Endodermal cell (in vitro differentiated cells): Measurements from ENCODE around the gene SYCP2. TPM values are rescaled to one million over a fixed set of nuclear protein-coding genes. Genes with fewer than 3 reads are reported as not detected.

ENCODE experiments used
- DNase-seq: peaks from one replicate; pipeline ENCODE4 v3.0.0-alpha.2; 2017
- H3K27ac ChIP-seq: 2 replicates; pipeline ENCODE4 v1.5.1; 2013; ENCODE audit warnings: mild to moderate bottlenecking, low read depth, low read length, moderate library complexity
- H3K27me3 ChIP-seq: 2 replicates; pipeline ENCODE4 v1.6.1; 2013; ENCODE audit warnings: mild to moderate bottlenecking, low read length, moderate library complexity; ENCODE audit not compliant: insufficient read depth, control insufficient read depth, poor library complexity, severe bottlenecking
- H3K36me3 ChIP-seq: 2 replicates; pipeline ENCODE4 v1.7.0; 2013; ENCODE audit warnings: mild to moderate bottlenecking, low read length, moderate library complexity; ENCODE audit not compliant: control insufficient read depth, insufficient read depth
- H3K4me1 ChIP-seq: one replicate; pipeline ENCODE4 v1.7.0; 2013; ENCODE audit warnings: low read length; ENCODE audit not compliant: control insufficient read depth, insufficient read depth
- H3K4me3 ChIP-seq: 2 replicates; pipeline ENCODE4 v1.5.1; 2013; ENCODE audit warnings: mild to moderate bottlenecking, low read length, moderate library complexity
- H3K9ac ChIP-seq: 2 replicates; pipeline ENCODE4 v1.6.1; 2013; ENCODE audit warnings: mild to moderate bottlenecking, low read length, moderate library complexity; ENCODE audit not compliant: poor library complexity, severe bottlenecking; ENCODE audit errors: extremely low read depth
- H3K9me3 ChIP-seq: 2 replicates; pipeline ENCODE4 v1.6.1; 2013; ENCODE audit warnings: mild to moderate bottlenecking, low read length, moderate library complexity; ENCODE audit not compliant: control insufficient read depth
- H3K27ac Mint-ChIP-seq: 2 replicates; pipeline ENCODE4 v1.8.0; 2020; ENCODE audit warnings: mixed read lengths
- H3K27me3 Mint-ChIP-seq: 2 replicates; pipeline ENCODE4 v1.8.0; 2021; ENCODE audit warnings: mild to moderate bottlenecking, mixed read lengths; ENCODE audit not compliant: insufficient read depth
- H3K36me3 Mint-ChIP-seq: 2 replicates; pipeline ENCODE4 v1.8.0; 2020; ENCODE audit warnings: low read depth, mixed read lengths
- H3K4me1 Mint-ChIP-seq: 2 replicates; pipeline ENCODE4 v1.8.0; 2020; ENCODE audit warnings: mixed read lengths
- H3K4me3 Mint-ChIP-seq: 2 replicates; pipeline ENCODE4 v1.8.0; 2020; ENCODE audit warnings: mild to moderate bottlenecking, moderate library complexity, mixed read lengths
- H3K9me3 Mint-ChIP-seq: 2 replicates; pipeline ENCODE4 v1.8.0; 2020; ENCODE audit warnings: mild to moderate bottlenecking, mixed read lengths
- CTCF ChIP-seq: fragments of 200-600 bp; sonication (generic); conservative IDR thresholded peaks from 2 replicates; pipeline ENCODE4 v1.5.0; 2021; ENCODE audit warnings: antibody characterized with exemption, mild to moderate bottlenecking
- WGBS, 2 experiments: methylation state at CpG; one replicate each; pipeline versions ENCODE4 v1.1.5 to v1.1.7; 2013; ENCODE audit warnings: missing lambda C conversion rate in 2 of 2, mixed read lengths in 1 of 2; ENCODE audit not compliant: insufficient coverage in 1 of 2, insufficient read length in 1 of 2; 5-methylcytosine and 5-hydroxymethylcytosine counted together
- total RNA-seq, 2 donors: library from RNA; stranded (reverse); fragmentation: NEBNext Ultra II Directional in 1 of 2; extraction: Animal tissue kit (Norgen Biotek cat#: 25700) in 1 of 2; gene quantifications; 2 replicates in 1 of 2; 3 replicates in 1 of 2; pipeline ENCODE4 v1.2.1, GENCODE V29; 2021

Gene SYCP2
- total RNA-seq, 2 donors from 2014 or later: 1.2 to 1.4 TPM

GRCh38 chr20:59937150-59937549, 3.7 kb upstream of the SYCP2 start:
- Mint-ChIP-seq H3K27me3 (peaks cover 45% of the 10 kb centered on the region), H3K4me1 (peaks cover 7% of the 10 kb centered on the region)
- WGBS, 2 experiments: 90 to 100% methylated on average over 1 to 3 of the region's 3 CpGs

GRCh38 chr20:59936409-59936808, 3.0 kb upstream of the SYCP2 start:
- 89 to 100% methylated on average over 1 to 4 of the region's 4 CpGs for WGBS, 2 experiments
- H3K27me3 ChIP-seq: peaks cover 11% of the 10 kb centered on the region

More at GRCh38 chr20:59937150-59937549, 3.7 kb upstream of the SYCP2 start:
- DNase-seq: no peak
- H3K4me3 Mint-ChIP-seq: no peak overlapping the region
- H3K9me3 Mint-ChIP-seq: peaks cover 11% of the 10 kb centered on the region
- no peaks in the 10 kb centered on the region for H3K9me3 ChIP-seq
- no peak for TF ChIP-seq CTCF
- peaks cover 8% of the 10 kb centered on the region for H3K36me3 Mint-ChIP-seq
- H3K4me1 ChIP-seq: no peaks in the 10 kb centered on the region
- H3K36me3 ChIP-seq: peaks cover under 1% of the 10 kb centered on the region
- H3K27ac ChIP-seq: no peak overlapping the region
- no peak overlapping the region for H3K9ac ChIP-seq
- H3K4me3 ChIP-seq: no peak overlapping the region
- no peak overlapping the region for H3K27ac Mint-ChIP-seq
- peaks cover 11% of the 10 kb centered on the region for H3K27me3 ChIP-seq

GRCh38 chr20:59935457-59936185, 2.2 kb upstream of the SYCP2 start:
- peaks cover 11% of the 10 kb centered on the region for H3K9me3 Mint-ChIP-seq
- peaks cover 7% of the 10 kb centered on the region for H3K36me3 Mint-ChIP-seq
- TF ChIP-seq CTCF: no peak
- no peak overlapping the region for H3K4me3 Mint-ChIP-seq
- WGBS, 2 experiments: 93 to 95% methylated on average over 2 to 7 of the region's 8 CpGs
- peaks cover 11% of the 10 kb centered on the region for H3K27me3 ChIP-seq
- no peaks in the 10 kb centered on the region for H3K36me3 ChIP-seq
- no peak overlapping the region for H3K9ac ChIP-seq
- H3K4me1 Mint-ChIP-seq: peaks cover 3% of the 10 kb centered on the region
- H3K4me1 ChIP-seq: no peaks in the 10 kb centered on the region
- H3K27me3 Mint-ChIP-seq: peaks cover 49% of the 10 kb centered on the region
- H3K9me3 ChIP-seq: no peaks in the 10 kb centered on the region
- no peak overlapping the region for H3K27ac ChIP-seq
- no peak for DNase-seq
- no peak overlapping the region for H3K27ac Mint-ChIP-seq
- no peak overlapping the region for H3K4me3 ChIP-seq

More at GRCh38 chr20:59936409-59936808, 3.0 kb upstream of the SYCP2 start:
- Histone ChIP-seq H3K9ac (no peak overlapping the region), H3K4me3 (no peak overlapping the region), H3K9me3 (no peaks in the 10 kb centered on the region), H3K4me1 (no peaks in the 10 kb centered on the region), H3K36me3 (no peaks in the 10 kb centered on the region), H3K27ac (no peak overlapping the region)
- Mint-ChIP-seq H3K36me3 (peaks cover 7% of the 10 kb centered on the region), H3K4me3 (no peak overlapping the region), H3K27ac (no peak overlapping the region), H3K9me3 (peaks cover 11% of the 10 kb centered on the region), H3K27me3 (peaks cover 49% of the 10 kb centered on the region), H3K4me1 (peaks cover 8% of the 10 kb centered on the region)
- no peak for TF ChIP-seq CTCF
- no peak for DNase-seq
